ENCODE measurements around the gene PEX14.
A peak's percentile ranks its signal among the peaks of the same experiment; 100 is the strongest.

PEX14 gene

DNA sequence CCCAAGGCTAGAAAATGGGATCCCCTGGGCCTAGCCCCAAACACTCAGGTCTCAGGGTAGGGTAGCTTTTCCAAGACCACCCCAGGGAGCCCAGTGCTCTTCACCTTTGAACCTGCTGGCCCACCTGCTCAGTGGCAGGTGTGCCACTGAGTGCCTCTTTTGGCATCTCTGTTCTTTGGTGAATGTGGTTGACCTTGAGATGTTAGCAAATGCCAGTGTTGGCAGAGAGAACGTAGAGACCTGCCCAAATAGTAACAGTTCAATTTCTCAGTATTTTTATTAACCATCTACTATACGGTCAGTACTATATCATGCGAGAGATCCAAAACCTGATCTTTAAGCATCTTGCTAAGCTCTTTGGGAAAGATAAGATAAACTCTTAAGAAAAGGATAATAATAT, 128.2 kb downstream of the PEX14 start:
- DNase-seq (ENCODE audit: low read depth, low spot score), result no peak
- H3K4me3 ChIP-seq (ENCODE audit: low read depth, low read length), result no peak overlapping the region
- in situ Hi-C loops (cut with HindIII; ENCODE audit: low sequenced_read_pairs), result no loop called here
- TF ChIP-seq, protein P1, sequence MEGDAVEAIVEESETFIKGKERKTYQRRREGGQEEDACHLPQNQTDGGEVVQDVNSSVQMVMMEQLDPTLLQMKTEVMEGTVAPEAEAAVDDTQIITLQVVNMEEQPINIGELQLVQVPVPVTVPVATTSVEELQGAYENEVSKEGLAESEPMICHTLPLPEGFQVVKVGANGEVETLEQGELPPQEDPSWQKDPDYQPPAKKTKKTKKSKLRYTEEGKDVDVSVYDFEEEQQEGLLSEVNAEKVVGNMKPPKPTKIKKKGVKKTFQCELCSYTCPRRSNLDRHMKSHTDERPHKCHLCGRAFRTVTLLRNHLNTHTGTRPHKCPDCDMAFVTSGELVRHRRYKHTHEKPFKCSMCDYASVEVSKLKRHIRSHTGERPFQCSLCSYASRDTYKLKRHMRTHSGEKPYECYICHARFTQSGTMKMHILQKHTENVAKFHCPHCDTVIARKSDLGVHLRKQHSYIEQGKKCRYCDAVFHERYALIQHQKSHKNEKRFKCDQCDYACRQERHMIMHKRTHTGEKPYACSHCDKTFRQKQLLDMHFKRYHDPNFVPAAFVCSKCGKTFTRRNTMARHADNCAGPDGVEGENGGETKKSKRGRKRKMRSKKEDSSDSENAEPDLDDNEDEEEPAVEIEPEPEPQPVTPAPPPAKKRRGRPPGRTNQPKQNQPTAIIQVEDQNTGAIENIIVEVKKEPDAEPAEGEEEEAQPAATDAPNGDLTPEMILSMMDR (IDR thresholded peaks at IDR 0.05; ENCODE audit: low read depth, low read length), result no peak

DNA sequence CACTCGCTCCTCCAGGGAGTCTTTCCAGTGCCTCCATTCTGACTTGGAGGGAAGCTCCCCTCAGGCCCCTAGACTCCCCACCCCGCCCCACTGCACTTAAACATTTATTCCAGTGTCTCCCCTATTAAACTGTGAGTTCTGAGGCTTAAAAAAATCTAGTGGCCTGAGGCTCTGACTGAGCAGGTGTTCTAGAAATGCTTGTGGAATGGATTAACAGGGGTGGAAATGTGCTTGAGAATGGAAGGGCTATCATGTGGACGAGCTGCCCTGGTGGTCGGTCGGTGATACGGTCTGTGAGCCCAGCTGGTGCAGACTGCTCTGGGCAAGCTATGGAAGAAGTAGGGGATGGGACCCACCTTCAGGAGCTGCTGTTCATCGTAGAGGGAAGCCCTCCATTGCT, 130.2 kb downstream of the PEX14 start:
- DNase-seq (ENCODE audit: low read depth, low spot score), result no peak
- in situ Hi-C loops (cut with HindIII; ENCODE audit: low sequenced_read_pairs), result no loop called here
- TF ChIP-seq, protein P1 (IDR thresholded peaks at IDR 0.05; ENCODE audit: low read depth, low read length), result no peak
- no peak overlapping the region for H3K4me3 ChIP-seq (ENCODE audit: low read depth, low read length)

DNA sequence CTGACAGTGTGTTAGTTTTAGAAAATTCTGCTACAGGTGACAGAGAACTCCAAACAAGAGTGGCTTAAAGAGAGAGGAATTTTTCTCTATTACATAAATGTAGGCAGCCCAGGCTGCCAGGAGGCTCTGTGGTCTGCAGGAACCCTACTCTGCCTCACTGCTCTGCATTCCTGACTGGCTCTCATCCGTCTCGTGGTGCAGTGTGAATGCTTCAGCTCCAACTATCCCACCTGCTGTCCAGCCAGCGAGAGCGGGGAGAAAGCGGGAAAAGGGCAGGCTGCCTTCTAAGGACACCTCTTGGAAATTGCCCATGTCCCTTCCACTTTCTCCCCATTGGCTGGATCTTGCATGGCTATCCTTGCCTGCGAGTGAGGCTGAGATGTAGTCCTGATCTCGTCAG, 131.3 kb downstream of the PEX14 start:
- no peak overlapping the region for H3K4me3 ChIP-seq (ENCODE audit: low read depth, low read length)
- in situ Hi-C loops (cut with HindIII; ENCODE audit: low sequenced_read_pairs), result no loop called here
- peak; percentile 32 for DNase-seq (ENCODE audit: low read depth, low spot score)
- TF ChIP-seq, protein P1 (IDR thresholded peaks at IDR 0.05; ENCODE audit: low read depth, low read length), result no peak

DNA sequence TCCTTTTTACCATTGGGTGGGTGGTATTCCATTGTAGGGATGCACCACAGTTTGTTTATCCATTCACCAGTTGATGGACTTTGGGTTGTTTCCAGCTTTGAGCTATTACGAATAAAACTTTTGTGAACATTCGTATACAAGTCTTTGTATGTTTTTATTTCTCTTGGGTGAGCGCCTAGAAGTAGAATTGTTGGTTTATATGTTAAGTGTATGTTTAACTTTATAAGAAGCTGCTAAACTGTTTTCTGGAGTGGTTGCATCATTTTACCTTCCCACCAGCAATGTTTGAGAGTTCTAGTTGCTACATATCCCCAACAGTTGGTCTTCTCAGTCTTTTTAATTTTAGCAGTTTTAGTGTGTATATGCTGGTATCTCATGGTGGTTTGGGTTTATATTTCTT, 132.5 kb downstream of the PEX14 start:
- peak; percentile 44 for DNase-seq (ENCODE audit: low read depth, low spot score)
- TF ChIP-seq, protein P1 (IDR thresholded peaks at IDR 0.05; ENCODE audit: low read depth, low read length), result no peak
- no peak overlapping the region for H3K4me3 ChIP-seq (ENCODE audit: low read depth, low read length)
- in situ Hi-C loops (cut with HindIII; ENCODE audit: low sequenced_read_pairs), result no loop called here

DNA sequence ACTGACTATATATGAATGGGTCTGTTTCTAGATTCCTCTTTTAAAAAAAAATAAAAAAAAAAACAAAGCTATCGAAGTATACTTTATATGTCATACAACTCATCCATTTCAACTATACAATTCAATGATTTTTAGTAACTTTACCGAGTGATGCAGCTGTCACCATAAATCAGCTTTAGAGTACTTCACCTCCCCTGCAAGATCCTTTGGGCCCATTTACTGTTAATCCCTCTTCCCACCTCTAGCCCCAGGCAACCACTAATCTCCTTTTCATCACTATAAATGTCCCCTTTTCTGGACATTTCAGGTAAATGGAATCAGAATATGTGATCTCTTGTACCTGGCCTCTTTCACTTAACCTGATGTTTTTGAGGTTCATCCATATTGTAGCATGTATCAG, 133.9 kb downstream of the PEX14 start:
- no peak overlapping the region for H3K4me3 ChIP-seq (ENCODE audit: low read depth, low read length)
- in situ Hi-C loops (cut with HindIII; ENCODE audit: low sequenced_read_pairs), result no loop called here
- DNase-seq (ENCODE audit: low read depth, low spot score), result no peak
- TF ChIP-seq, protein P1 (IDR thresholded peaks at IDR 0.05; ENCODE audit: low read depth, low read length), result no peak

DNA sequence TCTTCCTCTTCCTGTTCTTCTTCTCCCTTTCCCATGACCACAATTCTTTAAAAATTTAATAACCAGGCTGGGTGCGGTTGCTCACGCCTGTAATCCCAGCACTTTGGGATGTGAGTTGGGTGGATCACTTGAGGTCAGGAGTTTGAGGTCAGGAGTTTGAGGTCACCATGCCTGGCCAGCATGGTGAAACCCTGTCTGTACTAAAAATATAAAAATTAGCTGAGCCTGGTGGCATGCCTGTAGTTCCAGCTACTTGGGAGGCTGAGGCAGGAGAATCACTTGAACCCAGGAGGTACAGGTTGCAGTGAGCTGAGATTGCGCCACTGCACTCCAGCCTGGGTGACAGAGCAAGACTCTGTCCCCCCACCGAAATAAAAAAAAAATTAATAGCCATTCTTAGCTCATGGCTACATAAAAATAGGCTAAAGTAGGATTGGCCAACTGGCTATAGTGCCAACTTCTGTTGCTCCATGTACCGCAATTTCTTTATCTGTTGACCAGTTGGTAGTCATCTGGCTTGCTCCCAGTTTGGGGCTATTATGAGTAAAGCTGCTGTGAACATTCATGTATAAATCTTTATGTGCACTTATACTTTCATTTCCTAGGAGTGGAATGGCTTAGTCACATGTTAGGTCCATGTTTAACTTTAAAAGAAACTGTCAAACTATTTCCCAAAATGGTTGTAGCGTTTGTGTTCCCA, 136.3 kb downstream of the PEX14 start:
- no peak overlapping the region for H3K4me3 ChIP-seq (ENCODE audit: low read depth, low read length)
- TF ChIP-seq, protein P1 (IDR thresholded peaks at IDR 0.05; ENCODE audit: low read depth, low read length), result no peak
- in situ Hi-C loops (cut with HindIII; ENCODE audit: low sequenced_read_pairs), result no loop called here
- DNase-seq (ENCODE audit: low read depth, low spot score), result peak; percentile 21

Measured in astrocyte of the spinal cord (primary cell).